ENCODE measurements around the gene TSPAN11.

The TSPAN11 gene

GRCh38 chr12:30959110-30959710, 32.7 kb downstream of the TSPAN11 start:
- DNase-seq = no peak

GRCh38 chr12:30959778-30960177, 33.2 kb downstream of the TSPAN11 start:
- no peak for DNase-seq

GRCh38 chr12:30961030-30961429, 34.5 kb downstream of the TSPAN11 start:
- DNase-seq = no peak

- DNase-seq = no peak
These were observed 35.5 kb downstream of the TSPAN11 start for GRCh38 chr12:30962047-30962446.

- no peak for DNase-seq
These were observed 37.4 kb downstream of the TSPAN11 start for GRCh38 chr12:30963709-30964564.

GRCh38 chr12:30964896-30965612, 38.5 kb downstream of the TSPAN11 start:
- no peak for DNase-seq

GRCh38 chr12:30965613-30965985, 39.1 kb downstream of the TSPAN11 start:
- DNase-seq = no peak

GRCh38 chr12:30967026-30967425, 40.5 kb downstream of the TSPAN11 start:
- DNase-seq = no peak

- peak in 7 of 56 donors; percentile 13 to 30 (median 20) for DNase-seq
These were observed 41.7 kb downstream of the TSPAN11 start for GRCh38 chr12:30968211-30968610.

GRCh38 chr12:30969006-30969405, 42.5 kb downstream of the TSPAN11 start:
- DNase-seq = no peak

- DNase-seq = no peak
These were observed 43.3 kb downstream of the TSPAN11 start for GRCh38 chr12:30969606-30970395.

GRCh38 chr12:30970559-30971197, 44.1 kb downstream of the TSPAN11 start:
- DNase-seq = peak in 2 of 56 donors; percentile 21 to 25

- no peak for DNase-seq
These were observed 45.5 kb downstream of the TSPAN11 start for GRCh38 chr12:30972035-30972434.

- peak in 3 of 56 donors; percentile 18 to 38 (median 22) for DNase-seq
These were observed 46.6 kb downstream of the TSPAN11 start for GRCh38 chr12:30973175-30973574.

GRCh38 chr12:30973830-30974229, 47.3 kb downstream of the TSPAN11 start:
- DNase-seq = no peak

GRCh38 chr12:30974746-30975500, 48.4 kb downstream of the TSPAN11 start:
- no peak for DNase-seq

GRCh38 chr12:30975581-30975980, 49.0 kb downstream of the TSPAN11 start:
- DNase-seq = no peak

GRCh38 chr12:30976206-30976605, 49.7 kb downstream of the TSPAN11 start:
- DNase-seq = no peak

GRCh38 chr12:30977124-30977523, 50.6 kb downstream of the TSPAN11 start:
- peak in 2 of 56 donors; percentile 14 to 50 for DNase-seq
